ENCODE results near the gene TMEM179.

DNA sequence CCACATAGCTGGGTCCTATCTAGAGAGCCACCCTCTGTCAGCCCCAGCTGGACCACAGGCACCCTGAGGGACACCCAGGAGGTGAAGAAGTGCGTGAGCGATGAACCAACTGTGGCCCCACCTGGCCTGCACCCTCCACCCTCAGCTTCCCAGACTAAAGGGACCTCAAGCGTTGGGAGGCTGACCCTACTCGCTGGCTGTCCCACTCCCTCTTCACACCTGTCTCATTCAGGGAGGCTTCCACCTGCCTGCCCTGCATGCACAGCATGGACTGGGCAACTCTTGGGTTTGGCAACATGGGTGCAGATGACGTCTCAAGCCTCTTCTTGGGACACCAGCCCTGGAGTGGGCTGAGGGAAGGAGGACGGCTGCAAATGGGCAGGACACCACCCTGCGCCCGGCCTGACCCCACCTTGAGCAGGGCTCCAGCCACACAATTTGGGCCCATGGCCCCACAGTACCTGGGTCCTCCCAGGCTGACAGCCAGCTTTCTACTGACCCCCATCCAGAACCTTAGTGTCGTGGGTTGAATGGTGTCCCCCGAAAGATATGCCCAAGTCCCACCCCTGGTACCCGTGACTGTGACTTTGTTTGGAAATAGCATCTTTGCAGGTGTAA, 2.1 kb downstream of the TMEM179 start:
- TF ChIP-seq CTCF (conservative IDR thresholded peaks at IDR 0.05 in 1 of 2, IDR thresholded peaks at IDR 0.05 in 1 of 2; ENCODE audit: extremely low read depth in 1 of 2, insufficient read depth in 1 of 2, low read depth in 1 of 2, low read length in 2 of 2) = no peak
- TF ChIP-seq EZH2 (IDR thresholded peaks at IDR 0.05; ENCODE audit: borderline replicate concordance, low read length) = no peak
